HG03039 (cell line): ENCODE data around the gene SLC2A1.

ENCODE experiments used
- ATAC-seq: cut with Tn5 transposase; IDR thresholded peaks from one replicate; pipeline ENCODE4 v1.9.1; 2021; ENCODE audit warnings: mild to moderate bottlenecking, moderate library complexity; ENCODE audit not compliant: unreplicated experiment

SLC2A1 gene

GRCh38 chr1:42944246-42944928 is 14.3 kb downstream of the SLC2A1 start:
- ATAC-seq, result no peak

GRCh38 chr1:42943728-42944127 is 14.9 kb downstream of the SLC2A1 start:
- no peak for ATAC-seq

DNA sequence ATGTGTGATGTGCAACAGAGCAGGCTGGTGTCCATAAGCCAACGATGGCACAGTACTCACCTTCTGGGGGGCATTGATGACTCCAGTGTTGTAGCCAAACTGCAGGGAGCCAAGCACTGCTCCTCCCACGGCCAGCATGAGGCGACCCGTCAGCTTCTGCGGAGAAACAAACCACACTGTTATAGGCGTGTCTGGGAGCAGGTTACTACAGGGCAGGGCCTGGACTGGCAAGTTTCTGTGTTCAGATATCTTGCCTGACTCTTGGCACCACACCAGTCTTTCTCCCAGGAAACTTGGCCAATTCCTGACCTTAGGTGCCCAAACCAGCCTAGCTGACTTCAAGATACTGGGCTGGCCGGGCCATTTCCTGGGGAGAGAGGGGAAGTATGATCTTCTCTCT is 15.5 kb downstream of the SLC2A1 start:
- no peak for ATAC-seq

- no peak for ATAC-seq
Measured at GRCh38 chr1:42942444-42942843, 16.2 kb downstream of the SLC2A1 start.

GRCh38 chr1:42941640-42942330 is 16.9 kb downstream of the SLC2A1 start:
- ATAC-seq, result no peak

DNA sequence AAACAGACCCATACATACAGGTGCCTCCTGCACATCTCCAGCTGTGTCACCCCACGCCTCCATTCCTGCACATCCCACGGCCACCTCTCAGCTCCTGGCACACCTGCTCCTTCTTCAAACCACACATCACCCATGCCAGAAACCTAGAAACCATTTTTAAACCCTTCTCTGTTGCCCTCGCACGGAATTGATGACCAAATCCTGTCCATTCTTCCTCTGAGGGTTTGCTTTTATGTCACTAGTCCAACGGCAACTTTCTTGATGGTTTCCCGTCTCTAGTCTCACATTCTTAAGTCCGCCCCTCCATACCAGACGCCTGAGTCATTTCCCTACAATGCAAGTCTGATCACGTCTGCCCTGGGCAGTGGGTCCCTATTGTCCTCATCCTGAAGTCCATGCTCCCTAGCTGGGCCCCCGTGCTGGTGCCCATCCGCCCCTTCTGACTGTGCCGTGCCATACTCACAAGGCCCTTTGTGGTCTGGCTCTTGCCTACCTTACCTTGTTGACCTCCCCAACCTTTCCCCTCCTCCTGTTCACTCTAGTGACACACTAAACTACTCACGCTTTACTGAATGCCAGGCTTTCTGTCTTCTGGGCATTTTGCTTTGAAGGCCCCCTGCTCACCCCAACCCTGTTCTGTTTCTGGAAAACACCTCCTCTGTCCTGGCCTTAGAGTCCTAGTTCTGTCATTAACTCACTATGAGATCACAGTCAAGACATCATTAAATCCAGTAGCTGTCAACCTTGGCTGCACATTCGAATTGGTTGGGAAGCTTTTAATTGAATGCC is 17.6 kb downstream of the SLC2A1 start:
- no peak for ATAC-seq

DNA sequence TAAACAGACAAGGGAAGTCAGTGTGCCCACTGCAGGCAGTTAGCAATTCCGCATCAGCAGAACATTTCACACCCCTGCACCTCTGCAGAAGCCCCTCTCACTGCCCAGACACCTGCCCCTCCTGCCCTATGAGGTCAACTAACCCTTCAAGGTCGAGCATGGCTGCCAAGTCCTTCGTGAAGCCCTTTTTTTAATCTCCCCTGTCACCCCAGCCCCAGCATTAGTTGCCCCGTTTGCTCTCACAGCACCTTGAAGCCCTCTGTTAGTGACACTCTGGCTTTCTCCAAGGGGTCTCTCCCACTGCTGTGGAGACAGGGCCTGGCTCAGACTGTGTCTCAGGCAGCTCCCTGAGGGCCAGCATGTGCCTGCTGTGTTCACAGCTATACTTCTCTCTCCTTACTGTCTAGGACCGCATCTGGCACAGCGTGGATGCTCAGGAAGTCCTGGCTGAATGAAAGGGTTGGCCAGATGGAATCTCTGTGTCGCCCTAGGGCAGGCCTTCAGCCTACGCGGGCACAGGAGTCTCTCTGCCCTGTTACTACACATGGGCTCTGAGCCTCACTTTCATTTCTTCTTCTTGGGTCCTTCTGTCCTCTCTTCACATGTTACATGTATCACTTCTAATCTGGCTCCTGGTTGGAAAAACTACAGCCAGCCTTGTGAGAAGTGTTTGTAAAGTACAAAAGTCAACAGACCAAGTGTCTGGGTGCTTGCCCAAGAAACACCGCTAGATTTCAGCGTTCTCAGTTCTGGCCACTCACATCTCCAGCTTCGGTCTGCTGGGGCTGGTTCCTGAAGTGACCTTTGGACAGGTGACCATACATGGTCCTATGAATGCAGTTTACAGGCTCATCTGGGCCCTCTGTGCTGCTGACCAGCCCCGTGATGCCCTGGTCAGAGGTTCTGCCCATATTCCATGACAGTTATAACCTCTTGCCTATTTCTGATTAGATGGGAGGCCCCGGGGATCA is 19.7 kb downstream of the SLC2A1 start:
- ATAC-seq, result no peak

GRCh38 chr1:42937836-42938644 is 20.6 kb downstream of the SLC2A1 start:
- ATAC-seq, result no peak

DNA sequence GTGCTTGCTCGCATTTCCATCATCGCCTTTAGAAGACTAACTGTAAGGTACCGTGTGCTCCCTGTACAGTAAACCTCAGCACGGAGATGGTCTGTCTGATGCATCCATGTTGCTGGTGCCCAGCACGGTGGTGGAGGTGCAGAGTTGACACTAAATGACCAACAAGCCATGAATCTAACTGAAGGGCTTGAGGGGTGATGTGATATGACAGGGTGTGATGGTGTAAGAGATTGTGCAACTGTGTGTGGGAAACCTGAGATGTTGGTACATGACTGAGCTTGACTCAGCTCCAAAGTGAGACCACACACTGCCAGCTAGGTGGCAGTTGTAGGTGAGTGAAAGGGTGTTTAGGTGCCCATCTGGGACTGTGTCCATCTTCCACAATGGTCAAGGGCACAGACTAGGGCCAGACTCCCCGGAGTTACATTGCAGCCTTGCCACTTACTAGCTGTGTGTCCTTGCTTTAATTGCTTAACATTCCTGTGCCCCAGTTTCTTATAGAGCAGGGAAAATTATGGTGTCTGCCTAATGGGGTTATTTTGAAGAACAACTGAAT is 21.4 kb downstream of the SLC2A1 start:
- ATAC-seq, result no peak

GRCh38 chr1:42936309-42937078 is 22.2 kb downstream of the SLC2A1 start:
- no peak for ATAC-seq

- ATAC-seq, result no peak
Measured at GRCh38 chr1:42935971-42936308, 22.7 kb downstream of the SLC2A1 start.

- no peak for ATAC-seq
Measured at GRCh38 chr1:42935313-42935895, 23.3 kb downstream of the SLC2A1 start.

DNA sequence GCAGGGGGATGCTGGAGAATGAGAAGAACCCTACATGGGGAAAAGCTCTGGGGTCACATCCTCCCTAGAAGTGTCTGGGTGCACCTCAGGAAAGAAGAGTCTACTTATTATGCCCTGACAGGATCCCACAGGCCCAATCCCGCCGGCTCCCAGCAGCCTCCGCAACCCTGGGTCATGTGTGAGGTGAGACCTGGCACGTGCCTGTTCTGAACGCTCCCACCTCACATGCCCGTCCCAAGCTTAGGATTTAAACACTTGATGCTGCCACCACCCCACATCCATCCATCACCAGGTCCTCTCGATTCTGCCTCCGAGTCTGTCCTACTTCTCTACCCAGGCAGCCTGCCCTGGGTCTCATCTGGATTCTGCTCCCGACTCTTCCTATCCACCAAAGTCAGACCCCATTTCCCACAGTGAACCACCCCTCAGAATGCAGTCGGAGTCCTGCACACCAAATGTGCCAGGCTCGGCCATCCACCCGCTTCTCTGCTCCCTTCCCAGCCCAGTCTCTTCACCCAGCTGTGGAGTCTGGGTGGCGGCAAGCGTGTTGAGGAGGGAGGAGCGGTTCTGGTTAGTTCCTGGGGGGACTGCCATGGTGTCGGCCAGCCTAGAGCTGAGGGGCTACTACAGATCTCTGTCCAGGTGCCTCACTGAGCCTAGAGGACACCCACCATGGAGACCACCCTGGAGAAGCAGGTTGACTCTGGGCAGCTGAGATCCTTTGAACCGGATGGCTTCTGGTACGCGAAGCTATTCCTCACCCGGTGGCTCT is 23.9 kb downstream of the SLC2A1 start:
- no peak for ATAC-seq

- no peak for ATAC-seq
Measured at GRCh38 chr1:42933610-42934491, 24.8 kb downstream of the SLC2A1 start.

DNA sequence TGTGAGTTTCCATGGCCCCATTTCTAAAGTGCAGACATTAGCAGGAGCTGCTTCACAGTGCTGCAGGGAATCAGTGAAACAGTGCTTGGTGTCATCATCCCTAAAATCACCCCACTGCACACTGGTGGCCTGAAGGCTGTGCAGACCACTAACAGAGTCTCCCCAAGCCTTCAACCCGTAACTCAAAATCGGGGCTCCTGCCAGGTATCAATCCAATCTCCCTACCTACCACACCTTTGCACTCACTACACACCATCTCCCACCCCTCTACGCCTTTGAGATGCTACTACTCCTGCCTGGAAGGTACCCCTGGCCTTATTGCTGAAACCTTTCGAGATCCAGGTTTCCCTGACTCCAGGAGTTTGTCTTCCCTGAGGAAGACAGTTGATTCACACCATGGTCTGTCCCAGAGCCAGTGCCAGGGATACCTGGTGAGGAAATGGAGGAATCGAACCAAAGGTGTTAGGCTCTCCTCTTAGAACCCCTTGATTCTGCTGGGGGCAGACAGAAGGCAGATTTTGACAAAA is 25.5 kb downstream of the SLC2A1 start:
- ATAC-seq, result no peak

DNA sequence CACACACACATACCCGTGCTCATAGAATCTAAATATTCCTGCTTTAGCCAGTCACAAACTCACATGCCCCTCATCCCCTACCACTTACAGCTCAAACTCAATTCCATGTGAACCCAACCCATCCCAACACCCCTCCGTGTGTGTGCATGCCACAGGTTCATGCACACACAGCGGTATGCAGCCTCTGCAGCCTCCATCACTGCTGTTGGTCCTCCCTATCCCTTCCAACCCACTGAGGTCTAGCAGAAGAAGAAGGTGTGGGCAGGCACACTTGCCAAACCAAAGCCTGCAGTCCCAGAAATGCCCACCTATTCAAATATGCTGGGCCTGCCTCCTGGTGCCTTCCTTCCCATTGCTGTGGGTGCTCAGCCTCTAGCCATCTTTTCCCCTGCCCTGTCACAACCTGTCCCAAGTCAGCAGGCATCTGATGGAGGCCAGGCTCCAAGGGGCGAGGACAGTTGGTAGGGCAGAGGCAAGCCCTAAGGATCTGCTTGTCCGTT is 26.2 kb downstream of the SLC2A1 start:
- no peak for ATAC-seq
